GM21723 (cell line): ENCODE measurements around the gene QARS1.

ENCODE experiments used
- ATAC-seq: cut with Tn5 transposase; IDR thresholded peaks from one replicate; pipeline ENCODE4 v1.9.1; 2021; ENCODE audit warnings: mild to moderate bottlenecking, moderate library complexity; ENCODE audit not compliant: unreplicated experiment

Gene QARS1

GRCh38 chr3:49054344-49054862 is 50.2 kb downstream of the QARS1 start:
- ATAC-seq, result no peak

- no peak for ATAC-seq
Observed at GRCh38 chr3:49053543-49053942, 51.0 kb downstream of the QARS1 start.
